Esophagus muscularis mucosa (tissue), 4 donors: Measurements from ENCODE around the gene RSPO3.

Source experiments
- CTCF ChIP-seq, 3 experiments: fragments of 200-600 bp in 2 of 3; fragments of 450-650 bp in 1 of 3; sonication (generic) in 2 of 3; IDR thresholded peaks; one replicate each; pipeline ENCODE4 v1.5.1; 2017 to 2019; ENCODE audit warnings: antibody characterized with exemption in 3 of 3, mild to moderate bottlenecking in 2 of 3, moderate library complexity in 1 of 3
- EP300 ChIP-seq: sonication (generic); formaldehyde crosslinking; IDR thresholded peaks from one replicate; pipeline ENCODE4 v1.6.1; 2017; ENCODE audit warnings: antibody characterized with exemption
- POLR2A ChIP-seq: fragments of 450-650 bp; IDR thresholded peaks from one replicate; pipeline ENCODE4 v1.6.1; 2017; ENCODE audit warnings: antibody characterized with exemption, moderate library complexity, mild to moderate bottlenecking, low read depth
- POLR2AphosphoS5 ChIP-seq, 2 donors: sonication (generic); formaldehyde crosslinking; IDR thresholded peaks; one replicate each; pipeline ENCODE4 v1.6.1; 2017; ENCODE audit warnings: antibody characterized with exemption in 2 of 2

- TF ChIP-seq CTCF (IDR thresholded peaks at IDR 0.05) (no peak), POLR2AphosphoS5 (IDR thresholded peaks at IDR 0.05) (no peak), EP300 (no peak), POLR2A (no peak)
Measured at GRCh38 chr6:127103482-127103881, 15.0 kb upstream of the RSPO3 start.
